K562 (cell line): ENCODE measurements around the gene DNAH1. TPM values are rescaled to one million over a fixed set of nuclear protein-coding genes. Genes with fewer than 3 reads are reported as not detected.
A peak's percentile ranks its signal among the peaks of the same experiment; 100 is the strongest.

Experiments used
- ATAC-seq: fragments of 200-7000 bp; cut with Tn5 transposase; 3 replicates; pipeline ENCODE4 v1.9.1; 2020; ENCODE audit warnings: moderate library complexity
- BruUV-seq: library from RNA; stranded (reverse); fragments of 400-500 nt; replicated peaks from 2 replicates; lab custom pipeline; 2021; lab: Mats Ljungman, UMichigan
- CTCF ChIA-PET: fragments of 300-600 bp; formaldehyde crosslinking; extraction: SDS; loops from one replicate; lab custom pipeline; 2021; ENCODE audit warnings: low intra/inter-chr PET ratio; lab: Yijun Ruan, JAX
- POLR2A ChIA-PET: fragments of 300-600, 350-650 bp; sonication (Branson Sonifier 250); formaldehyde crosslinking; extraction: SDS; loops from one replicate; lab custom pipeline; 2021; ENCODE audit warnings: antibody characterized with exemption, inconsistent platforms; lab: Yijun Ruan, JAX
- DNase-seq, 4 experiments: peaks; one replicate each; pipeline versions ENCODE4 v3.0.0 to v3.0.0-alpha.2; 2011 to 2018; ENCODE audit warnings: low spot score in 3 of 4, mixed read lengths in 3 of 4; ENCODE audit errors: extremely low read depth in 1 of 4
- FAIRE-seq: peaks from 2 replicates; lab custom pipeline; 2011; peaks lifted over from hg19 to GRCh38; lab: Jason Lieb, UNC
- H2AFZ ChIP-seq: 2 replicates; pipeline ENCODE4 v1.6.0; 2011; ENCODE audit warnings: low read depth, low read length, control low read depth, inconsistent platforms
- H3K27ac ChIP-seq: fragments of 200-600 bp; 3 replicates; pipeline ENCODE4 v1.8.0; 2011; ENCODE audit warnings: low read depth, mild to moderate bottlenecking, control low read depth, inconsistent platforms, low read length, moderate library complexity, mixed read lengths; ENCODE audit errors: extremely low read depth
- H3K27me3 ChIP-seq, 2 experiments: fragments of 300-600 bp in 1 of 2; 2 replicates in 1 of 2; 3 replicates in 1 of 2; pipeline versions ENCODE4 v1.6.0 to v1.8.0; 2011; ENCODE audit warnings: inconsistent platforms in 2 of 2, low read length in 2 of 2, mild to moderate bottlenecking in 1 of 2, mixed read lengths in 1 of 2, moderate library complexity in 1 of 2; ENCODE audit not compliant: control insufficient read depth in 2 of 2, insufficient read depth in 2 of 2
- H3K36me3 ChIP-seq: fragments of 300-600 bp; 3 replicates; pipeline ENCODE4 v1.8.0; 2011; ENCODE audit warnings: mild to moderate bottlenecking, low read length, inconsistent platforms; ENCODE audit not compliant: control insufficient read depth, insufficient read depth
- H3K4me1 ChIP-seq, 2 experiments: fragments of 200-600 bp in 1 of 2; replicated peaks in 1 of 2; 2 replicates in 1 of 2; 3 replicates in 1 of 2; pipeline versions ENCODE4 v1.5.1 to v1.8.0; 2011; ENCODE audit warnings: inconsistent platforms in 2 of 2, low read length in 2 of 2, mild to moderate bottlenecking in 1 of 2, mixed read lengths in 1 of 2, moderate library complexity in 1 of 2; ENCODE audit not compliant: control insufficient read depth in 2 of 2, insufficient read depth in 2 of 2
- H3K4me2 ChIP-seq: 2 replicates; pipeline ENCODE4 v1.6.1; 2011; ENCODE audit warnings: low read length, control low read depth, inconsistent platforms, mixed read lengths; ENCODE audit not compliant: insufficient read depth
- H3K4me3 ChIP-seq: fragments of 200-600 bp; sonication (generic), shearing (Covaris generic); 2 replicates; pipeline ENCODE4 v1.5.1; 2016; ENCODE audit warnings: control low read depth, inconsistent platforms
- H3K79me2 ChIP-seq: fragments of 200-600 bp; 3 replicates; pipeline ENCODE4 v1.8.0; 2011; ENCODE audit warnings: low read length, inconsistent platforms; ENCODE audit not compliant: control insufficient read depth, insufficient read depth
- H3K9ac ChIP-seq, 2 experiments: 2 replicates each; pipeline versions ENCODE4 v1.6.0 to v1.6.1; 2011; ENCODE audit warnings: low read depth in 2 of 2, low read length in 2 of 2, control low read depth in 1 of 2, inconsistent platforms in 1 of 2, mild to moderate bottlenecking in 1 of 2, mixed read lengths in 1 of 2; ENCODE audit not compliant: insufficient read depth in 1 of 2
- H3K9me1 ChIP-seq: one replicate; pipeline ENCODE4 v1.6.0; 2011; ENCODE audit warnings: inconsistent platforms, mild to moderate bottlenecking, low read length, moderate library complexity; ENCODE audit not compliant: control insufficient read depth, insufficient read depth
- H3K9me3 ChIP-seq: replicated peaks from 2 replicates; pipeline ENCODE4 v1.5.1; 2011; ENCODE audit warnings: low read depth, low read length, inconsistent platforms; ENCODE audit not compliant: control insufficient read depth, insufficient read depth
- H4K20me1 ChIP-seq: replicated peaks from 2 replicates; pipeline ENCODE4 v1.6.1; 2011; ENCODE audit warnings: low read length, inconsistent platforms, mixed read lengths; ENCODE audit not compliant: control insufficient read depth, insufficient read depth
- PATZ1 ChIP-seq: fragments of 250-450 bp; sonication (Bioruptor Pico); IDR thresholded peaks from 2 replicates; pipeline ENCODE4 v1.5.0; 2020; ENCODE audit warnings: mild to moderate bottlenecking, borderline replicate concordance
- POLR2G ChIP-seq: fragments of 200-400 bp; formaldehyde crosslinking; IDR thresholded peaks from 2 replicates; pipeline ENCODE4 v1.6.1; 2017; ENCODE audit warnings: low read depth, mild to moderate bottlenecking, antibody characterized with exemption, low read length, moderate library complexity
- RBFOX2 ChIP-seq: fragments of 200-400 bp; formaldehyde crosslinking; IDR thresholded peaks from 2 replicates; pipeline ENCODE4 v1.6.1; 2017; ENCODE audit warnings: low read depth, mild to moderate bottlenecking, low read length, moderate library complexity
- WGBS: fragments of 100-300 bp; shearing (Covaris generic); methylation state at CpG from one replicate; pipeline ENCODE4 v1.1.6; 2016; ENCODE audit warnings: low coverage, mixed read lengths; ENCODE audit not compliant: insufficient coverage; ENCODE audit errors: missing lambda C conversion rate; 5-methylcytosine and 5-hydroxymethylcytosine counted together
- in situ Hi-C: fragments of 300-500 bp; cut with MboI; formaldehyde crosslinking; loops from 4 replicates; pipeline ENCODE4 v1.15.0; 2018; ENCODE audit warnings: inconsistent platforms, mixed read lengths
- intact Hi-C: fragments of 100-400 bp; cut with micrococcal nuclease; formaldehyde crosslinking; loops from 2 replicates; pipeline ENCODE4 v1.14.2; 2022
- polyA plus RNA-seq, 8 experiments: library from polyadenylated mRNA; depleted of rRNA in 4 of 8; stranded (reverse) in 5 of 8; unstranded in 3 of 8; fragments of >200 nt; fragmentation: Nextera tagmentation in 2 of 8; fragmentation: Illumina TruSeq in 1 of 8; extraction: Ambion mirVana in 2 of 8; extraction: Trizol in 1 of 8; gene quantifications; 2 replicates each; pipeline versions ENCODE4 v1.2.1 to v1.2.3, GENCODE V29; 2011 to 2014; ENCODE audit warnings: inconsistent platforms in 1 of 8, missing spikeins in 1 of 8
- total RNA-seq, 7 experiments: library from RNA; depleted of rRNA in 6 of 7; stranded (reverse); fragments of >200 nt in 6 of 7; fragmentation: Illumina TruSeq in 2 of 7; extraction: Trizol in 2 of 7; gene quantifications; 2 replicates each; pipeline versions ENCODE4 v1.2.1 to v1.2.3, GENCODE V29; 2011 to 2021; ENCODE audit warnings: low replicate concordance in 1 of 7

Gene DNAH1
- total and polyA plus RNA-seq, 9 of the 15 experiments (the other 6 are each of a cell fraction or from before 2014, with no cell fraction given): 0.04 to 0.84 (median 0.50) TPM

GRCh38 chr3:52403271-52403841 is 87.2 kb downstream of the DNAH1 start:
- no peaks in the 10 kb centered on the region for H3K9me3 ChIP-seq
- no peaks in the 10 kb centered on the region for H3K27me3 ChIP-seq
- POLR2A ChIA-PET: interaction anchor here (0.7 kb wide), 1 partner anchor 8 kb away, joined by 3 read pairs; no protein-coding TSS in a partner anchor
- no peaks in the 10 kb centered on the region for H4K20me1 ChIP-seq
- CTCF ChIA-PET: no interaction called here
- no peak for TF ChIP-seq PATZ1 (CRISPR knock-in tag)
- TF ChIP-seq RBFOX2: peak; percentile 53
- 0 out of 2 replicates have a peak, but pooled peaks have one; percentile 35 for TF ChIP-seq POLR2G
- no peak overlapping the region for H2AFZ ChIP-seq
- no peak overlapping the region for H3K4me2 ChIP-seq
- 93% methylated on average over 17 of the region's 19 CpGs for WGBS
- ATAC-seq (no peak), DNase-seq (no peak), FAIRE-seq (no peak)
- intact Hi-C loops (no loop called here), in situ Hi-C loops (no loop called here)
- no peak overlapping the region for H3K27ac ChIP-seq
- H3K4me3 ChIP-seq: no peak overlapping the region
- H3K79me2 ChIP-seq: peaks cover 8% of the 10 kb centered on the region
- H3K36me3 ChIP-seq: peaks cover 72% of the 10 kb centered on the region; the same call in 2 of the 3 replicates
- peak overlapping the region in 1 of 2 experiments; percentile 9; a peak in 1 of 4 replicates for H3K9ac ChIP-seq
- BruUV-seq: no TSS peak
- peaks cover 3% of the 10 kb centered on the region for H3K9me1 ChIP-seq
- peaks cover 7 to 27% of the 10 kb centered on the region in 2 experiments; a peak in 4 of 5 replicates for H3K4me1 ChIP-seq
